ENCODE measurements around the gene TNFRSF8.

Gene TNFRSF8

GRCh38 chr1:12060500-12060899, 2.6 kb upstream of the TNFRSF8 start:
- no peak for DNase-seq

DNA sequence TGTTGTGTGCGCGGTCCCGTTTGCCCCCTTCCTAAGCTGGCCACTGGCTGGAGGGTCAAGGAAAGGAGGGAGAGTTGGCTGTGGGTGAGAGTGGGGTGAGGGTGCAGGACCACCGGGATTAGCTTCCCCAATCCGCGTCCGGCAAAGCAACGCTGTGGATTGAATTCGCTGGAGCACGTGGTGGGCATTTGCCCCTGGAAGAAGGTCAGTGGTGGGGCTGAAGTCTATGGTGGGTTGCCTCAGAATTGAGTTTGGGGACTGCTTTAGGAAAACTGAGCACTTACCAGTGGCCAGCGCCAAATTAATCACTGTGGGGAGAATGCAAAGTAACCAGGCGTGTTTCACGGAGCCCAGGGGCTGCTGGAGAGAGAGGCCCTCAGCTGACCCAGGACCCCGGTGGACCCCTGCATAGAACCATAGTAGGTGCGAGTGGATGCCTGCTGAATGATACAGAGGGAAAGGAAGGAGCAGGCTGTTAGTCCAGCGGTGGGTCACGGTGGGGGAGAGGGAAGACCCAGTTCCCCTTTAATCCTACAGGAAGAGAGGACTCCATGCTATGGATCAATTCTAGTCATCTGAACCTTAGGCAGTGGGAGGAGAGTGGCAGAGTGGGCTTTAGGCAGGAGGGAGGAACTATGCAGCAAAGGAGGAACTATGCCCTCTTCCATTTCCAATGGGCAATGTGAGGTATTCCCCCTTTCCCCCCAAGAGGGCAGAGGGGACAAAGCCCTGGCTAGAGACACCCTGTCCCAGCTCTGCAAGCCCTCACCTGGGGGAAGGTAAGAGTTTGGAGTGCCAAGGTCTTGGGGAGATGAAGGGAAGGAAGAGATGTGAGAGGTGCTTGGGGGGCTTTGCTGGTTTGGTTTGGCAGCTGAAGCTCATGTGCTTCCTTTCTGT, 1.2 kb downstream of the TNFRSF8 start:
- no peak for DNase-seq

GRCh38 chr1:12065872-12066271, 2.8 kb downstream of the TNFRSF8 start:
- DNase-seq, result no peak

DNA sequence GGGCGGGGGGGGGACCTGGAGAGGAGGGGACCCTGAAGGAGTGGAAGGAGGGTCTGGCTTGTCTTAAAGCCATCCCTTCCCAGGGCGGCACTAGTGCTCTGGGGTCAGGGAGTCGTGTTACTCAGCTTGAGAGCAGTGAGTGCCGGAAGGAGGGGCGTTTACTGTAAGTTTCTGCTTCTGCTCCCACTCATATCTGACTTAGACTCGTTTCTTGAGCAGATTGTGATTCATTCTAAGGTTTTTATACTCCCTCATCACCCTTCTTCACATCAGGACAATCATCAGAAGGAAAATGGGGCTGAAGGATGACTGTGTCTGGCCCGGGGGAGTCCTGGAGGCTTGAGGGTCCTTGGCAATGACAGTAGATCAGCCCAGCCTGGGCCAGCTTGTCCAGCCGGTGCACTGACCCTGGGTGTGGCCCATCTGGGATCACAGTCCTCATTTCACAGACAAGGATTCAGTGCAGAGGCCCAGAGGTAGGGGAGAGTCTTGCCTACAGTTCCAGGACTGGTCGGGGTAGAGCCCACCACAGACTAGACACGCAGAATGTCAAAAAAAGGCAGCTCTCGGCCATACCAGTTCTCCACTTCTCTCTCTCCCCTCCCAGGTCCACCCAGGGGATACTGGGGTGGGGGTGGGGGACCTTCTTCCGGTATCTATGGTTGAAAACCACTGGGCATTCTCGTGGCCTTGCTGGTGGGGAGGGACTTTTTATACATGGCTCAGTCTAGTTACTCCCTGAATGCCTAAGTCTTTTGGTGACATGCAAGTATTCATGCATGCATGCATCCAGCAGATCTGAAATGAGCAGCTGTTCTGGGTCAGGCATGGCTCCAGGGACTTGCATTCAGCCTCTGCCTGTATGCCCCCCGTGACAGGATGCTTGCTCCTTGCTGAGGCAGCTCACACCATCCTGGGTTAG, 5.1 kb downstream of the TNFRSF8 start:
- DNase-seq, result peak; percentile 28

DNA sequence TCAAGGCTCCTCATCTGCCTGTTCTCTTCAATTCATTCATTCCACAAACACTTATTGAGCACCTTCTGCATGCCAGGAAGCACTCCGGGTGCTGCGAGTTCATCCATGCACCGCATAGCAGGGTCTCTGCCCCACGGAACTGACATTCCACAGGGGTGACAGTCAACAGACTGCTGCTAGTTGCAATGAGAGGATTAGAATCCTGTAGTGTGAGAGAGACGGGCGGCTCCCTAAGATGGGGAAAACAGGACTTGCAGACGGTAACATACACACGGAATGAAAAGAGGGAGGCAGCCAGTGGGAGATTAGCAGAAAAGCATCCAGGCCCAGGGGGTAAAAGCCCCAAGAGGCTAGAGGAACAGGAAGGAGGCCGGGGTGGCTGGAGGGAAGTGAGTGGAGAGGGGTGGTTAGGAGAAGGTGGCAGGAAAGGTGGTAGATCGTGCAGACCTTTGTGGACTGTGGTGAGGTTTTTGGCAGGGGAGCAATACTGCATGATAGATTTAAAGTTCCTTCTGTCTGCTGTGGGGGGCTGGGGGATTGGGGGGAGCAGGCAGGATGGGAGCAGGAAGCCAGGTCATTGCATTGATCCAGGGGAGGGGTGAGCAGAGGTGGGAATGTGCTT, 6.6 kb downstream of the TNFRSF8 start:
- no peak for DNase-seq

DNA sequence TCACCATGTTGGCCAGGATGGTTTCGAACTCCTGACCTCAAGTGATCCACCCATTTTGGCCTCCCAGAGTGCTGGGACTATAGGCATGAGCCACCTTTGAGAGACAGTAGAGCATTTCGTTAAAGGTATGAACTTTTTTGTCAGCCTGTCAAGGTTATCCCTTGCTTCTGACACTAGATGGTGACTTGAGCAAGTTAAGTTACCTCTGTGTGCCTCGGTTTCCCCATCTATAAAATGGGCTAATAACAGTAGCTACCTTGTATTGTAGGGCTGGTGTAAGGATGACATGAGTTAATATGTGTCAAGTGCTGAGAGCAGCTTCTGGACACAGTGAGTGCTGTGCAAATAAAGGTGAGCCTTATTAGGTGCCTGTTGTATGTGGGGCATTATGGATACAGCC, 8.8 kb downstream of the TNFRSF8 start:
- no peak for DNase-seq

- no peak for DNase-seq
Observed at GRCh38 chr1:12072741-12073140, 9.6 kb downstream of the TNFRSF8 start.

GRCh38 chr1:12073796-12074195, 10.7 kb downstream of the TNFRSF8 start:
- no peak for DNase-seq

DNA sequence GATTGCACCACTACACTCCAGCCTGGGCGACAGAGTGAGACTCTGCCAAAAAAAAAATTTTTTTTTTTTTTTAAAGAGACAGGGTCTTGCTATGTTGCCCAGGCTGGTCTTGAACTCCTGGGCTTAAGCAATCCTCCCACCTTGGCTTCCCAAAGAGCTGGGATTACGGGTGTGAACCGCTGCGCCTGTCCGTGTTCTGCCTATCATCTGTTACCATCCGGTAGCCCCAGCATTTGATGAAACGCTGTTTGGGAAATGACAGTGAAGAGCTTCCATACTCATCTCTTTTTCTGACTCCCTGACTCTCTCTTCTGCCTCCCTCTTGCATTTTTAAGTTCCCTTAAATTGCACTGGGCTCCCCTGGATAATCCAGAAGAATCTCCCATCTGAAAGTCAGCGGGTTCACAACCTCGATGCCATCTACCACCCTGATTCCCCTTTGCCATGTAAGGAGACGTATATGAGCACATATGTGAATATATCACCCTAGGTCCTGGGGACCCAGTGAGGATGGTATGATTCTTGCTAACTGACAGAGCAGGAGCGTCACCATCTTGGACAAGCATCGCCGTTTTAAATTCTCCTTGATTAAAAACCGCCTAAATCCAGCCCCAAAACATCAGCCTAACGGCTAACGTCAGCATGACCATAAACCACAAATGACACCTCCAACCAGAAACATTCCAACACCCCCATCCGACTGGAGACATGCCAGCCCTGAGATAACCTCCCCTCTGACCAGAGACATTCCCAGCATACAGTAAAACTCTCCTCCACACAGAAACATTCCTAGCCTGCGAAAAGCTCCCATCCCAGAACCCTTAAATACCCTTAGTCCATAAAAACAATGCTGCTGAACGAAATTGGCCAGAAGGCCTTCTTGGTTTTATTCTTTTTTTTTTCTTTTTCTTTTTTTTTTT, 12.4 kb downstream of the TNFRSF8 start:
- peak; percentile 39 for DNase-seq

- no peak for DNase-seq
Observed at GRCh38 chr1:12076425-12077005, 13.4 kb downstream of the TNFRSF8 start.

- no peak for DNase-seq
Observed at GRCh38 chr1:12078575-12078937, 15.5 kb downstream of the TNFRSF8 start.

- DNase-seq, result peak; percentile 55
Observed at GRCh38 chr1:12078938-12079861, 16.1 kb downstream of the TNFRSF8 start.

- no peak for DNase-seq
Observed at GRCh38 chr1:12080156-12080555, 17.1 kb downstream of the TNFRSF8 start.

GRCh38 chr1:12080773-12081556, 17.9 kb downstream of the TNFRSF8 start:
- DNase-seq, result no peak

DNA sequence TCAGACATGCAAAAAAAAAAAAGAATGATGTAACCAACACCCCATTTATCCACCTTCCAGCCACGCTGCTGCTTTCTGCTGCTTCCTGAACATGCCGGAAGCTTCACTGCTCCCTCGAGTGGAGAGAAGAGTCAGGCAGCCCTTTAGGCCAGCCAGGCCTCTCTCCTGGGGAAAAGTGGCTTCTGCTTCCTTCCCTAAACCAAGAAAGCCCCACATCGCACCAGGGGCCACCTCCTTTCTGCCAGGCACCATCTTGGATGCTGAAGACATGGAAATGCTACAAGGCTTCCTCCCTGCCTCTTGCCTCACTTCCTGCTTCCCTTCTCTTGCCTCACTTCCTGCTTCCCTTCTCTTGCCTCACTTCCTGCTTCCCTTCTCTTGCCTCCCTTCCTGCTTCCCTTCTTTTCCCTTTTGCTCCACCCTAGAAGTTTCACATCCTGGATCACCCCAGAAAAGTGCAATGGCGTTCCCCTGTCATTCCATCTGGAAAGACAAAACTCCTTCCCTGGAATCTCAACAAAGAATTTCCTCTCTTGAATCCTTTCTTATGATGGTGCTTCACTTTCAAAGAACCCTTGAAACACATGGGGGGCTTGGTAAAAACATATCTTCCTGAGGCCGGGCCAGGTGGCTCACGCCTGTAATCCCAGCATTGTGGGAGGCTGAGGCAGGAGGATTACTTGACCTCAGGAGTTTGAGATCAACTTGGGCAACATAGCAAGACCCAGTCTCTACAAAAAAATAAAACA, 18.7 kb downstream of the TNFRSF8 start:
- no peak for DNase-seq

GRCh38 chr1:12082988-12083387, 19.9 kb downstream of the TNFRSF8 start:
- no peak for DNase-seq

DNA sequence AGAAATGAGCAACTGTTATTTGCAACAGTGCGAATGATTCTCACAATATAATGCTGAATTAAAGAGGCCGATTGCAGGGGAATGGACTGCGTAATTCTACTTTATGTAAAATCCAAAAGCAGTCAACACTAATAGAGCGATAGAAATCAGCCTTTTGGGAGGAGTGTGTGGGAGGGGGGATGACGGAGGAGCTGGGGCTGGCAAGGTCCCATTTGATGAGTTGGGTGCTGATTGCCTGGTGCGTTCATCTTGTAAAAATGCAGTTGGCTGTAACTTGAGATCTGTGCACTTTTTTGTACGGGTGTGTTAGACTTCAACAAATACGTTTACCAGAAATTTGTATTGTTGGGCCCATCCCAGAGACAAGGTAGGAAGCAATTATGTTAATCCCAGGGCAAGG, 20.7 kb downstream of the TNFRSF8 start:
- DNase-seq, result no peak

GRCh38 chr1:12085643-12086260, 22.6 kb downstream of the TNFRSF8 start:
- no peak for DNase-seq

All from right kidney (tissue), 1 donor.